HepG2 (cell line): Measurements from ENCODE around the gene STAG3. TPM values are rescaled to one million over a fixed set of nuclear protein-coding genes. Genes with fewer than 3 reads are reported as not detected.
A peak's percentile ranks its signal among the peaks of the same experiment; 100 is the strongest.

Experiments
- ATAC-seq: fragments of 200-7000 bp; cut with Tn5 transposase; 3 replicates; pipeline ENCODE4 v1.9.1; 2020; ENCODE audit warnings: mild to moderate bottlenecking, moderate library complexity
- BruUV-seq: library from RNA; stranded (reverse); fragments of 400-500 nt; replicated peaks from 2 replicates; lab custom pipeline; 2021; lab: Mats Ljungman, UMichigan
- CTCF ChIA-PET: fragments of 300-600 bp; formaldehyde crosslinking; extraction: SDS; loops from one replicate; lab custom pipeline; 2021; ENCODE audit warnings: low total read pairs, inconsistent platforms, low intra/inter-chr PET ratio; lab: Yijun Ruan, JAX
- POLR2A ChIA-PET: fragments of 350-600 bp; sonication (Branson Sonifier 250); formaldehyde crosslinking; loops from one replicate; lab custom pipeline; 2020; ENCODE audit warnings: antibody characterized with exemption, inconsistent platforms; lab: Yijun Ruan, JAX
- DNase-seq: peaks from one replicate; pipeline ENCODE4 v3.0.0-alpha.2; 2015; ENCODE audit warnings: low spot score
- FAIRE-seq: peaks from 3 replicates; lab custom pipeline; 2011; peaks lifted over from hg19 to GRCh38; lab: Jason Lieb, UNC
- H2AFZ ChIP-seq: one replicate; pipeline ENCODE4 v1.6.1; 2011; ENCODE audit warnings: low read length, inconsistent platforms
- H3K27ac ChIP-seq: fragments of 300-600 bp; 3 replicates; pipeline ENCODE4 v1.8.0; 2011; ENCODE audit warnings: mixed run types, mild to moderate bottlenecking, mixed read lengths, low read length, inconsistent platforms; ENCODE audit not compliant: insufficient read depth; ENCODE audit errors: extremely low read length
- H3K27me3 ChIP-seq, 2 experiments: fragments of 200-600 bp in 1 of 2; 2 replicates in 1 of 2; 3 replicates in 1 of 2; pipeline versions ENCODE4 v1.6.0 to v1.8.0; 2011; ENCODE audit warnings: low read length in 2 of 2, mild to moderate bottlenecking in 2 of 2, moderate library complexity in 2 of 2, inconsistent platforms in 1 of 2; ENCODE audit not compliant: insufficient read depth in 2 of 2, control insufficient read depth in 1 of 2
- H3K36me3 ChIP-seq, 2 experiments: fragments of 200-600 bp in 1 of 2; replicated peaks in 1 of 2; 2 replicates in 1 of 2; 3 replicates in 1 of 2; pipeline versions ENCODE4 v1.5.1 to v1.8.0; 2011; ENCODE audit warnings: low read length in 2 of 2, inconsistent platforms in 1 of 2; ENCODE audit not compliant: insufficient read depth in 2 of 2, control insufficient read depth in 1 of 2
- H3K4me1 ChIP-seq: 2 replicates; pipeline ENCODE4 v1.5.1; 2012; ENCODE audit warnings: low read length, inconsistent platforms; ENCODE audit not compliant: insufficient read depth
- H3K4me2 ChIP-seq: 2 replicates; pipeline ENCODE4 v1.6.0; 2011; ENCODE audit warnings: low read depth, low read length, inconsistent platforms
- H3K4me3 ChIP-seq, 3 experiments: fragments of 200-600 bp in 1 of 3; sonication (generic), shearing (Covaris generic) in 1 of 3; replicated peaks in 1 of 3; 2 replicates each; pipeline ENCODE4 v1.5.1; 2011 to 2016; ENCODE audit warnings: low read length in 3 of 3, inconsistent platforms in 2 of 3, low read depth in 2 of 3, mild to moderate bottlenecking in 2 of 3, control low read depth in 1 of 3, mixed read lengths in 1 of 3; ENCODE audit not compliant: insufficient read depth in 1 of 3
- H3K79me2 ChIP-seq: one replicate; pipeline ENCODE4 v1.6.1; 2011; ENCODE audit warnings: low read length, inconsistent platforms; ENCODE audit not compliant: insufficient read depth
- H3K9ac ChIP-seq: 2 replicates; pipeline ENCODE4 v1.6.0; 2011; ENCODE audit warnings: mild to moderate bottlenecking, low read depth, low read length, inconsistent platforms; ENCODE audit not compliant: insufficient read depth
- H3K9me3 ChIP-seq: 2 replicates; pipeline ENCODE4 v1.5.1; 2012; ENCODE audit warnings: mild to moderate bottlenecking, low read length
- H4K20me1 ChIP-seq: 2 replicates; pipeline ENCODE4 v1.6.0; 2011; ENCODE audit warnings: inconsistent platforms, mild to moderate bottlenecking, low read length, moderate library complexity; ENCODE audit not compliant: insufficient read depth
- AGO2 ChIP-seq: fragments of 200-400 bp; formaldehyde crosslinking; optimal IDR thresholded peaks from 2 replicates; pipeline ENCODE3; 2017; ENCODE audit warnings: mild to moderate bottlenecking, low read depth, low read length, moderate library complexity
- HNRNPL ChIP-seq: fragments of 200-400 bp; formaldehyde crosslinking; IDR thresholded peaks from 2 replicates; pipeline ENCODE4 v1.6.1; 2017; ENCODE audit warnings: mild to moderate bottlenecking, low read depth, low read length
- HNRNPLL ChIP-seq: fragments of 200-400 bp; formaldehyde crosslinking; IDR thresholded peaks from 2 replicates; pipeline ENCODE4 v1.6.1; 2017; ENCODE audit warnings: mild to moderate bottlenecking, low read depth, low read length; ENCODE audit not compliant: poor library complexity, severe bottlenecking
- RBFOX2 ChIP-seq: fragments of 200-400 bp; formaldehyde crosslinking; IDR thresholded peaks from 2 replicates; pipeline ENCODE4 v1.6.1; 2017; ENCODE audit warnings: low read depth, mild to moderate bottlenecking, low read length
- ZNF562 ChIP-seq: sonication (generic); formaldehyde crosslinking; IDR thresholded peaks from 2 replicates; pipeline ENCODE4 v1.8.0; 2022; ENCODE audit warnings: missing genetic modification reagents, borderline replicate concordance
- ZNF660 ChIP-seq: sonication (generic); formaldehyde crosslinking; IDR thresholded peaks from 2 replicates; pipeline ENCODE4 v1.5.1; 2020; ENCODE audit warnings: mild to moderate bottlenecking, low read depth, missing genetic modification reagents, borderline replicate concordance
- WGBS: methylation state at CpG from one replicate; pipeline ENCODE4 v1.1.6; 2017; ENCODE audit warnings: low lambda C conversion rate; 5-methylcytosine and 5-hydroxymethylcytosine counted together
- in situ Hi-C: cut with HindIII; loops from 2 replicates; pipeline ENCODE4 v1.10.0; 2017; ENCODE audit warnings: low pct_unique_long_range_greater_than_20kb; ENCODE audit not compliant: extremely low pct_ligation_motif_present
- intact Hi-C: fragments of 100-400 bp; cut with micrococcal nuclease; formaldehyde crosslinking; loops from one replicate; pipeline ENCODE4 v1.10.0; 2022; ENCODE audit not compliant: unreplicated experiment
- polyA plus RNA-seq, 8 experiments: library from polyadenylated mRNA; depleted of rRNA in 3 of 8; stranded (reverse) in 7 of 8; unstranded in 1 of 8; fragments of >200 nt; fragmentation: Illumina TruSeq in 4 of 8; extraction: Trizol in 4 of 8; gene quantifications; 2 replicates each; pipeline versions ENCODE4 v1.2.1 to v1.2.3, GENCODE V29; 2011 to 2016; ENCODE audit warnings: low read depth in 4 of 8, missing spikeins in 1 of 8, mixed read lengths in 1 of 8; ENCODE audit not compliant: insufficient read depth in 1 of 8
- total RNA-seq, 5 experiments: library from RNA; depleted of rRNA; stranded (reverse); fragments of >200 nt; fragmentation: Illumina TruSeq; extraction: Trizol; gene quantifications; 2 replicates each; pipeline ENCODE4 v1.2.3, GENCODE V29; 2016; ENCODE audit warnings: low read depth in 1 of 5

Gene STAG3
- total and polyA plus RNA-seq, 2 of the 13 experiments (the other 11 are each of a cell fraction or from before 2014, with no cell fraction given), result 0.09 to 0.33 TPM

DNA sequence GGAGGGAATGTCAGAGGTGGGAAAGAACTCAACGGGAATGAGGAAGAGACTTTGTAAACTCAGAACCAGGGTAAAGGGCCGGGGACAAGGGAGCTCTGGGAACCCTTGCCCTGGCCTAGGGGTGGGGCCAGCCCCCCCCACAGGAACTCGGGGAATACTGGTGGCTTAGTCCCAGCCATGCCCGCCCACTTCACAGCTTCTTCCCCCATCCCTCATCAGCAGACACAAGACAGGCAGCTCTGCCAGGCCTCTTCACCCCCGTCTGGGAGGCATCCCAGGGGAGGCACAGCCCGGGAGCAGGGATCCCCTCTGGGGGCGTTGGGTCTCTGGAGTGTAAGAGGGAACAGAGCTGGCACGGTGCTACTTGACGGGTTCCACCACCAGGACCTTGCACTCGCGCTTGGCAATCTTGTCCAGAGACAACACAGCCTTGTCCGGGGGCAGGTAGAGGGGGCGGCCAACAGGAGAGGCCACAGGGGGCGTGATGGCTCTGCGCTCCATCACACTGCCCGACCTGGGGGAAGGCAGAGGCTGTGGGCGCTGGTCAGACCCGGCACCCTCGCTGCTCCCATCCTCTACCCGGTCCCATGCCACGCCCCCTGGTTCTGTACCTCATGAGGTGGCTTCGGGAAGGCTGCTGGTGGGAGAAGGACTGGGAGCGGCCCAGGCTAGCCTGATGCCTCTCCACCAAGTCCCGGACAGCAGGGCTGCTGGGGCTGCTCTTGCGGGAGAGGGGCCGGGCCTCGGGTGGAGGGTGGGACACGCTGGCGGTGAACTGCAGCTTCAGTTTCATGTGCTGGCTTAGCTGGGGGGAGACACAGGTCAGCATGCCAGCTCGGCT, 22.8 kb upstream of the STAG3 start:
- TF ChIP-seq HNRNPLL (peak; percentile 3), ZNF562 (CRISPR knock-in tag) (no peak), RBFOX2 (peak; percentile 71), ZNF660 (CRISPR knock-in tag) (no peak), AGO2 (peak; percentile 83), HNRNPL (0 out of 2 replicates have a peak, but pooled peaks have one; percentile 37)
- Histone ChIP-seq H3K27me3 (no peaks in the 10 kb centered on the region; a peak in 1 of 5 replicates), H2AFZ (no peak overlapping the region), H3K27ac (peak overlapping the region; percentile 23), H3K36me3 (peaks cover 6 to 24% of the 10 kb centered on the region in 2 experiments), H4K20me1 (peaks cover 6% of the 10 kb centered on the region; the same call in 1 of the 2 replicates), H3K4me1 (peaks cover 76% of the 10 kb centered on the region), H3K9ac (no peak overlapping the region), H3K9me3 (no peaks in the 10 kb centered on the region), H3K4me2 (no peak overlapping the region), H3K4me3 (no peak overlapping the region), H3K79me2 (peaks cover 8% of the 10 kb centered on the region)
- ATAC-seq (no peak), FAIRE-seq (no peak), DNase-seq (no peak)
- no TSS peak for BruUV-seq
- in situ Hi-C loops (no loop called here), intact Hi-C loops (no loop called here)
- ChIA-PET POLR2A (no interaction called here), CTCF (no interaction called here)
- WGBS, result 71% methylated on average over 7 of the region's 30 CpGs
